ENCODE measurements around the gene SERPINA3. TPM values are rescaled to one million over a fixed set of nuclear protein-coding genes. Genes with fewer than 3 reads are reported as not detected.

Gene SERPINA3
- total and polyA plus RNA-seq, 10 of the 15 experiments (the other 5 are each of a cell fraction or from before 2014, with no cell fraction given), result 2.2 TPM; not detected in 9

DNA sequence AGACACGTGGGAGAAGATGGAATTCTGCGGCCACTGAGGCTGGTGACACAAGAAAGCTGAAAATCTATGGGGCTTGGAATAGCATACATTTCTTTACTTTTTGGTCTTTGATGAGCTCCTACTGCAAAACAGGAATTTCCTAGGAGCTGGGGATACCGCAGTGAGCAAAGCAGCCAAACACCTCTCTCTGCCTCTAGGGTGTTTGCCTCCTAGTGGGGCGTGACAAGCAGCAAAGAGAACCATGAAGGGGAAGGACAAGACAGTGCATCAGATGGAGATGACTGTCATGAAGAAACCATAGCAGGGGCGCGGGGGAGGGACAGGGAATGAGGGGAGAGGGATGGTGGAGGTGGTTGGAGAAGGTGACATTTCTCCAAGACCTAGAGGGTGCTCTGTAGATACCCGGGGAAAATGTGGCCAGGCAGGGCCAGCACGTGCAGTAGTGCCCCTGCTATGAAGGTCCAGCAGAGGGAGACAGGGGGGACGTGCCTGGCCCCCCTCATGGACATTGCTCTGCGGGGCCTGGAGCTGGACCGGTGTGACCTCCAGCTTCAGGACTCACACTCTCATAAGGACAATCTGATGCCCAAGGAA lies 58.6 kb downstream of the SERPINA3 start (continued):
- TF ChIP-seq, protein P1, sequence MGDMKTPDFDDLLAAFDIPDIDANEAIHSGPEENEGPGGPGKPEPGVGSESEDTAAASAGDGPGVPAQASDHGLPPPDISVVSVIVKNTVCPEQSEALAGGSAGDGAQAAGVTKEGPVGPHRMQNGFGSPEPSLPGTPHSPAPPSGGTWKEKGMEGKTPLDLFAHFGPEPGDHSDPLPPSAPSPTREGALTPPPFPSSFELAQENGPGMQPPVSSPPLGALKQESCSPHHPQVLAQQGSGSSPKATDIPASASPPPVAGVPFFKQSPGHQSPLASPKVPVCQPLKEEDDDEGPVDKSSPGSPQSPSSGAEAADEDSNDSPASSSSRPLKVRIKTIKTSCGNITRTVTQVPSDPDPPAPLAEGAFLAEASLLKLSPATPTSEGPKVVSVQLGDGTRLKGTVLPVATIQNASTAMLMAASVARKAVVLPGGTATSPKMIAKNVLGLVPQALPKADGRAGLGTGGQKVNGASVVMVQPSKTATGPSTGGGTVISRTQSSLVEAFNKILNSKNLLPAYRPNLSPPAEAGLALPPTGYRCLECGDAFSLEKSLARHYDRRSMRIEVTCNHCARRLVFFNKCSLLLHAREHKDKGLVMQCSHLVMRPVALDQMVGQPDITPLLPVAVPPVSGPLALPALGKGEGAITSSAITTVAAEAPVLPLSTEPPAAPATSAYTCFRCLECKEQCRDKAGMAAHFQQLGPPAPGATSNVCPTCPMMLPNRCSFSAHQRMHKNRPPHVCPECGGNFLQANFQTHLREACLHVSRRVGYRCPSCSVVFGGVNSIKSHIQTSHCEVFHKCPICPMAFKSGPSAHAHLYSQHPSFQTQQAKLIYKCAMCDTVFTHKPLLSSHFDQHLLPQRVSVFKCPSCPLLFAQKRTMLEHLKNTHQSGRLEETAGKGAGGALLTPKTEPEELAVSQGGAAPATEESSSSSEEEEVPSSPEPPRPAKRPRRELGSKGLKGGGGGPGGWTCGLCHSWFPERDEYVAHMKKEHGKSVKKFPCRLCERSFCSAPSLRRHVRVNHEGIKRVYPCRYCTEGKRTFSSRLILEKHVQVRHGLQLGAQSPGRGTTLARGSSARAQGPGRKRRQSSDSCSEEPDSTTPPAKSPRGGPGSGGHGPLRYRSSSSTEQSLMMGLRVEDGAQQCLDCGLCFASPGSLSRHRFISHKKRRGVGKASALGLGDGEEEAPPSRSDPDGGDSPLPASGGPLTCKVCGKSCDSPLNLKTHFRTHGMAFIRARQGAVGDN (IDR thresholded peaks at IDR 0.05), result no peak
- TF ChIP-seq, protein P2, sequence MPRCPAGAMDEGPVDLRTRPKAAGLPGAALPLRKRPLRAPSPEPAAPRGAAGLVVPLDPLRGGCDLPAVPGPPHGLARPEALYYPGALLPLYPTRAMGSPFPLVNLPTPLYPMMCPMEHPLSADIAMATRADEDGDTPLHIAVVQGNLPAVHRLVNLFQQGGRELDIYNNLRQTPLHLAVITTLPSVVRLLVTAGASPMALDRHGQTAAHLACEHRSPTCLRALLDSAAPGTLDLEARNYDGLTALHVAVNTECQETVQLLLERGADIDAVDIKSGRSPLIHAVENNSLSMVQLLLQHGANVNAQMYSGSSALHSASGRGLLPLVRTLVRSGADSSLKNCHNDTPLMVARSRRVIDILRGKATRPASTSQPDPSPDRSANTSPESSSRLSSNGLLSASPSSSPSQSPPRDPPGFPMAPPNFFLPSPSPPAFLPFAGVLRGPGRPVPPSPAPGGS (IDR thresholded peaks at IDR 0.05; ENCODE audit: borderline replicate concordance, insufficient read depth, low read depth, low read length, poor library complexity, severe bottlenecking), result no peak
- TF ChIP-seq, protein P3, sequence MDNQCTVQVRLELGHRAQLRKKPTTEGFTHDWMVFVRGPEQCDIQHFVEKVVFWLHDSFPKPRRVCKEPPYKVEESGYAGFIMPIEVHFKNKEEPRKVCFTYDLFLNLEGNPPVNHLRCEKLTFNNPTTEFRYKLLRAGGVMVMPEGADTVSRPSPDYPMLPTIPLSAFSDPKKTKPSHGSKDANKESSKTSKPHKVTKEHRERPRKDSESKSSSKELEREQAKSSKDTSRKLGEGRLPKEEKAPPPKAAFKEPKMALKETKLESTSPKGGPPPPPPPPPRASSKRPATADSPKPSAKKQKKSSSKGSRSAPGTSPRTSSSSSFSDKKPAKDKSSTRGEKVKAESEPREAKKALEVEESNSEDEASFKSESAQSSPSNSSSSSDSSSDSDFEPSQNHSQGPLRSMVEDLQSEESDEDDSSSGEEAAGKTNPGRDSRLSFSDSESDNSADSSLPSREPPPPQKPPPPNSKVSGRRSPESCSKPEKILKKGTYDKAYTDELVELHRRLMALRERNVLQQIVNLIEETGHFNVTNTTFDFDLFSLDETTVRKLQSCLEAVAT (IDR thresholded peaks at IDR 0.05), result no peak
- TF ChIP-seq, protein P4, sequence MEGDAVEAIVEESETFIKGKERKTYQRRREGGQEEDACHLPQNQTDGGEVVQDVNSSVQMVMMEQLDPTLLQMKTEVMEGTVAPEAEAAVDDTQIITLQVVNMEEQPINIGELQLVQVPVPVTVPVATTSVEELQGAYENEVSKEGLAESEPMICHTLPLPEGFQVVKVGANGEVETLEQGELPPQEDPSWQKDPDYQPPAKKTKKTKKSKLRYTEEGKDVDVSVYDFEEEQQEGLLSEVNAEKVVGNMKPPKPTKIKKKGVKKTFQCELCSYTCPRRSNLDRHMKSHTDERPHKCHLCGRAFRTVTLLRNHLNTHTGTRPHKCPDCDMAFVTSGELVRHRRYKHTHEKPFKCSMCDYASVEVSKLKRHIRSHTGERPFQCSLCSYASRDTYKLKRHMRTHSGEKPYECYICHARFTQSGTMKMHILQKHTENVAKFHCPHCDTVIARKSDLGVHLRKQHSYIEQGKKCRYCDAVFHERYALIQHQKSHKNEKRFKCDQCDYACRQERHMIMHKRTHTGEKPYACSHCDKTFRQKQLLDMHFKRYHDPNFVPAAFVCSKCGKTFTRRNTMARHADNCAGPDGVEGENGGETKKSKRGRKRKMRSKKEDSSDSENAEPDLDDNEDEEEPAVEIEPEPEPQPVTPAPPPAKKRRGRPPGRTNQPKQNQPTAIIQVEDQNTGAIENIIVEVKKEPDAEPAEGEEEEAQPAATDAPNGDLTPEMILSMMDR (IDR thresholded peaks at IDR 0.05 in 2 of 3, conservative IDR thresholded peaks at IDR 0.05 in 1 of 3; ENCODE audit: control insufficient read depth in 2 of 3, extremely low read depth in 1 of 3, insufficient read depth in 1 of 3, low read depth in 3 of 3, low read length in 3 of 3), result no peak
- TF ChIP-seq RCOR1 (conservative IDR thresholded peaks at IDR 0.05; ENCODE audit: low read depth, low read length), result no peak
- TF ChIP-seq KAT2A (conservative IDR thresholded peaks at IDR 0.05; ENCODE audit: control insufficient read depth, low read depth, low read length), result no peak
- no peak for TF ChIP-seq SMC3 (IDR thresholded peaks at IDR 0.05; ENCODE audit: borderline replicate concordance, low read length)
- TF ChIP-seq, protein P5, sequence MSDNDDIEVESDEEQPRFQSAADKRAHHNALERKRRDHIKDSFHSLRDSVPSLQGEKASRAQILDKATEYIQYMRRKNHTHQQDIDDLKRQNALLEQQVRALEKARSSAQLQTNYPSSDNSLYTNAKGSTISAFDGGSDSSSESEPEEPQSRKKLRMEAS (IDR thresholded peaks at IDR 0.05; ENCODE audit: low read depth, low read length), result no peak

Measured in GM12878 (cell line).